Measurements from ENCODE around the gene ZNF423.

GRCh38 chr16:49483251-49483650, 372.7 kb downstream of the ZNF423 start:
- no peak for TF ChIP-seq POLR2AphosphoS5 (IDR thresholded peaks at IDR 0.05; ENCODE audit: low read depth, low read length)
- no peak for TF ChIP-seq POLR2A (IDR thresholded peaks at IDR 0.05; ENCODE audit: low read depth, low read length)
- no peak for TF ChIP-seq PAX5 (IDR thresholded peaks at IDR 0.05; ENCODE audit: insufficient read depth, low read length, severe bottlenecking)
- no peak for TF ChIP-seq TAF1 (IDR thresholded peaks at IDR 0.05; ENCODE audit: low read depth, low read length)

Data from GM12891 (cell line).